Activated naive CD4-positive, alpha-beta T cell treated with anti-CD3 and anti-CD28 coated beads, Interleukin-2, amount 10 ng/mL, durations not matched to agents 7 days and 5 days (primary cell): Measurements from ENCODE around the gene RAD51B.

ENCODE experiments used
- CTCF ChIA-PET: fragments of 350-600 bp; sonication (Branson Sonifier 250); formaldehyde crosslinking; loops from one replicate; lab custom pipeline; 2021; ENCODE audit warnings: antibody characterized with exemption; lab: Charles Lee
- DNase-seq: peaks from one replicate; pipeline ENCODE4 v3.0.0-alpha.2; 2020
- H3K27ac Mint-ChIP-seq: one replicate; pipeline ENCODE4 v1.8.0; 2021; ENCODE audit warnings: mild to moderate bottlenecking, moderate library complexity, mixed read lengths
- H3K27me3 Mint-ChIP-seq: one replicate; pipeline ENCODE4 v1.8.0; 2021; ENCODE audit warnings: mild to moderate bottlenecking, mixed read lengths
- H3K36me3 Mint-ChIP-seq: one replicate; pipeline ENCODE4 v1.8.0; 2021; ENCODE audit warnings: mixed read lengths
- H3K4me1 Mint-ChIP-seq: one replicate; pipeline ENCODE4 v1.8.0; 2021; ENCODE audit warnings: mixed read lengths
- H3K4me3 Mint-ChIP-seq: one replicate; pipeline ENCODE4 v1.8.0; 2021; ENCODE audit warnings: mild to moderate bottlenecking, moderate library complexity, mixed read lengths
- H3K9me3 Mint-ChIP-seq: one replicate; pipeline ENCODE4 v1.8.0; 2021; ENCODE audit warnings: mixed read lengths

Gene RAD51B

GRCh38 chr14:68361231-68361630 is 541.7 kb downstream of the RAD51B start:
- CTCF ChIA-PET: no interaction called here
- no peaks in the 10 kb centered on the region for H3K36me3 Mint-ChIP-seq
- H3K4me1 Mint-ChIP-seq: peaks cover 7% of the 10 kb centered on the region
- no peak for DNase-seq
- peaks cover 1% of the 10 kb centered on the region for H3K9me3 Mint-ChIP-seq
- H3K27me3 Mint-ChIP-seq: no peaks in the 10 kb centered on the region
- H3K4me3 Mint-ChIP-seq: no peak overlapping the region
- no peak overlapping the region for H3K27ac Mint-ChIP-seq

- CTCF ChIA-PET: interaction anchor here (0.7 kb wide), 1 partner anchor 9 kb away, joined by 3 read pairs; no protein-coding TSS in a partner anchor
- H3K4me3 Mint-ChIP-seq: no peak overlapping the region
These were observed 543.3 kb downstream of the RAD51B start for GRCh38 chr14:68362846-68363245.

GRCh38 chr14:68363466-68363842 is 543.9 kb downstream of the RAD51B start:
- Mint-ChIP-seq H3K4me3 (no peak overlapping the region), H3K36me3 (no peaks in the 10 kb centered on the region), H3K4me1 (peaks cover 11% of the 10 kb centered on the region), H3K9me3 (no peaks in the 10 kb centered on the region), H3K27ac (no peak overlapping the region), H3K27me3 (no peaks in the 10 kb centered on the region)
- CTCF ChIA-PET: no interaction called here
- DNase-seq: no peak

More at GRCh38 chr14:68362846-68363245, 543.3 kb downstream of the RAD51B start:
- Mint-ChIP-seq H3K27ac (no peak overlapping the region), H3K27me3 (no peaks in the 10 kb centered on the region), H3K9me3 (no peaks in the 10 kb centered on the region), H3K36me3 (no peaks in the 10 kb centered on the region), H3K4me1 (peaks cover 7% of the 10 kb centered on the region)
- no peak for DNase-seq

GRCh38 chr14:68363843-68364767 is 544.5 kb downstream of the RAD51B start:
- DNase-seq: no peak
- Mint-ChIP-seq H3K36me3 (no peaks in the 10 kb centered on the region), H3K4me1 (peaks cover 16% of the 10 kb centered on the region), H3K27ac (no peak overlapping the region), H3K4me3 (no peak overlapping the region), H3K27me3 (no peaks in the 10 kb centered on the region), H3K9me3 (no peaks in the 10 kb centered on the region)
- CTCF ChIA-PET: interaction anchor here (1.4 kb wide), 1 partner anchor 11 kb away, joined by 4 read pairs; no protein-coding TSS in a partner anchor

- Mint-ChIP-seq H3K4me3 (no peak overlapping the region), H3K27me3 (no peaks in the 10 kb centered on the region), H3K9me3 (no peaks in the 10 kb centered on the region), H3K27ac (no peak overlapping the region), H3K36me3 (no peaks in the 10 kb centered on the region), H3K4me1 (peaks cover 23% of the 10 kb centered on the region)
- DNase-seq: no peak
- CTCF ChIA-PET: interaction anchor here (1.4 kb wide), 1 partner anchor 11 kb away, joined by 4 read pairs; no protein-coding TSS in a partner anchor
These were observed 545.2 kb downstream of the RAD51B start for GRCh38 chr14:68364792-68365192.

GRCh38 chr14:68365228-68365627 is 545.6 kb downstream of the RAD51B start:
- no peak overlapping the region for H3K4me3 Mint-ChIP-seq
- H3K36me3 Mint-ChIP-seq: no peaks in the 10 kb centered on the region
- no peak for DNase-seq
- no peaks in the 10 kb centered on the region for H3K27me3 Mint-ChIP-seq
- CTCF ChIA-PET: interaction anchor here (1.4 kb wide), 1 partner anchor 10 kb away, joined by 4 read pairs; no protein-coding TSS in a partner anchor
- H3K27ac Mint-ChIP-seq: no peak overlapping the region
- H3K9me3 Mint-ChIP-seq: no peaks in the 10 kb centered on the region
- H3K4me1 Mint-ChIP-seq: peaks cover 24% of the 10 kb centered on the region

- CTCF ChIA-PET: no interaction called here
- H3K36me3 Mint-ChIP-seq: no peaks in the 10 kb centered on the region
- H3K9me3 Mint-ChIP-seq: no peaks in the 10 kb centered on the region
- no peaks in the 10 kb centered on the region for H3K27me3 Mint-ChIP-seq
- no peak overlapping the region for H3K4me3 Mint-ChIP-seq
- peaks cover 24% of the 10 kb centered on the region for H3K4me1 Mint-ChIP-seq
- DNase-seq: no peak
- H3K27ac Mint-ChIP-seq: no peak overlapping the region
These were observed 547.1 kb downstream of the RAD51B start for GRCh38 chr14:68366656-68367055.

GRCh38 chr14:68367536-68367935 is 548.0 kb downstream of the RAD51B start:
- no peak for DNase-seq
- CTCF ChIA-PET: no interaction called here
- H3K4me3 Mint-ChIP-seq: no peak overlapping the region
- H3K36me3 Mint-ChIP-seq: no peaks in the 10 kb centered on the region
- no peaks in the 10 kb centered on the region for H3K9me3 Mint-ChIP-seq
- H3K4me1 Mint-ChIP-seq: peaks cover 22% of the 10 kb centered on the region
- H3K27ac Mint-ChIP-seq: no peak overlapping the region
- no peaks in the 10 kb centered on the region for H3K27me3 Mint-ChIP-seq

- H3K4me1 Mint-ChIP-seq: peaks cover 19% of the 10 kb centered on the region
- CTCF ChIA-PET: interaction anchor here (1.2 kb wide), 1 partner anchor 120 kb away, joined by 3 read pairs; no protein-coding TSS in a partner anchor
- H3K36me3 Mint-ChIP-seq: peaks cover 4% of the 10 kb centered on the region
- no peak for DNase-seq
- H3K27ac Mint-ChIP-seq: peak overlapping the region; percentile 67
- no peaks in the 10 kb centered on the region for H3K9me3 Mint-ChIP-seq
- no peak overlapping the region for H3K4me3 Mint-ChIP-seq
- H3K27me3 Mint-ChIP-seq: no peaks in the 10 kb centered on the region
These were observed 549.3 kb downstream of the RAD51B start for GRCh38 chr14:68368850-68369249.

GRCh38 chr14:68369281-68370056 is 549.9 kb downstream of the RAD51B start:
- H3K4me1 Mint-ChIP-seq: peaks cover 22% of the 10 kb centered on the region
- H3K27me3 Mint-ChIP-seq: no peaks in the 10 kb centered on the region
- no peak for DNase-seq
- no peak overlapping the region for H3K4me3 Mint-ChIP-seq
- peaks cover 4% of the 10 kb centered on the region for H3K36me3 Mint-ChIP-seq
- no peak overlapping the region for H3K27ac Mint-ChIP-seq
- no peaks in the 10 kb centered on the region for H3K9me3 Mint-ChIP-seq
- CTCF ChIA-PET: interaction anchor here (1.2 kb wide), 1 partner anchor 121 kb away, joined by 3 read pairs; no protein-coding TSS in a partner anchor

GRCh38 chr14:68370057-68370360 is 550.4 kb downstream of the RAD51B start:
- H3K4me1 Mint-ChIP-seq: peaks cover 22% of the 10 kb centered on the region
- CTCF ChIA-PET: no interaction called here

GRCh38 chr14:68372368-68372767 is 552.8 kb downstream of the RAD51B start:
- peaks cover 42% of the 10 kb centered on the region for H3K4me1 Mint-ChIP-seq
- DNase-seq: no peak
- no peaks in the 10 kb centered on the region for H3K9me3 Mint-ChIP-seq
- no peaks in the 10 kb centered on the region for H3K27me3 Mint-ChIP-seq
- peaks cover 4% of the 10 kb centered on the region for H3K36me3 Mint-ChIP-seq
- CTCF ChIA-PET: interaction anchor here (1.0 kb wide), 1 partner anchor 10 kb away, joined by 3 read pairs; no protein-coding TSS in a partner anchor
- no peak overlapping the region for H3K27ac Mint-ChIP-seq
- H3K4me3 Mint-ChIP-seq: no peak overlapping the region

More at GRCh38 chr14:68370057-68370360, 550.4 kb downstream of the RAD51B start:
- no peak for DNase-seq
- Mint-ChIP-seq H3K4me3 (no peak overlapping the region), H3K27ac (no peak overlapping the region), H3K9me3 (no peaks in the 10 kb centered on the region), H3K27me3 (no peaks in the 10 kb centered on the region), H3K36me3 (peaks cover 4% of the 10 kb centered on the region)

GRCh38 chr14:68373124-68373646 is 553.6 kb downstream of the RAD51B start:
- CTCF ChIA-PET: no interaction called here
- no peak for DNase-seq
- Mint-ChIP-seq H3K27me3 (no peaks in the 10 kb centered on the region), H3K36me3 (peaks cover 4% of the 10 kb centered on the region), H3K27ac (no peak overlapping the region), H3K9me3 (no peaks in the 10 kb centered on the region), H3K4me3 (no peak overlapping the region), H3K4me1 (peaks cover 46% of the 10 kb centered on the region)

GRCh38 chr14:68373847-68374444 is 554.4 kb downstream of the RAD51B start:
- Mint-ChIP-seq H3K27me3 (no peaks in the 10 kb centered on the region), H3K36me3 (peaks cover 4% of the 10 kb centered on the region), H3K4me3 (no peak overlapping the region), H3K27ac (no peak overlapping the region), H3K4me1 (peaks cover 41% of the 10 kb centered on the region), H3K9me3 (no peaks in the 10 kb centered on the region)
- CTCF ChIA-PET: interaction anchor here (1.3 kb wide), 1 partner anchor 11 kb away, joined by 3 read pairs; no protein-coding TSS in a partner anchor
- DNase-seq: no peak
